Measurements from ENCODE around the gene BBOF1. TPM values are rescaled to one million over a fixed set of nuclear protein-coding genes. Genes with fewer than 3 reads are reported as not detected.

BBOF1 gene
- total and polyA plus RNA-seq, 10 donors, result 1.0 to 8.1 (median 2.7) TPM

DNA sequence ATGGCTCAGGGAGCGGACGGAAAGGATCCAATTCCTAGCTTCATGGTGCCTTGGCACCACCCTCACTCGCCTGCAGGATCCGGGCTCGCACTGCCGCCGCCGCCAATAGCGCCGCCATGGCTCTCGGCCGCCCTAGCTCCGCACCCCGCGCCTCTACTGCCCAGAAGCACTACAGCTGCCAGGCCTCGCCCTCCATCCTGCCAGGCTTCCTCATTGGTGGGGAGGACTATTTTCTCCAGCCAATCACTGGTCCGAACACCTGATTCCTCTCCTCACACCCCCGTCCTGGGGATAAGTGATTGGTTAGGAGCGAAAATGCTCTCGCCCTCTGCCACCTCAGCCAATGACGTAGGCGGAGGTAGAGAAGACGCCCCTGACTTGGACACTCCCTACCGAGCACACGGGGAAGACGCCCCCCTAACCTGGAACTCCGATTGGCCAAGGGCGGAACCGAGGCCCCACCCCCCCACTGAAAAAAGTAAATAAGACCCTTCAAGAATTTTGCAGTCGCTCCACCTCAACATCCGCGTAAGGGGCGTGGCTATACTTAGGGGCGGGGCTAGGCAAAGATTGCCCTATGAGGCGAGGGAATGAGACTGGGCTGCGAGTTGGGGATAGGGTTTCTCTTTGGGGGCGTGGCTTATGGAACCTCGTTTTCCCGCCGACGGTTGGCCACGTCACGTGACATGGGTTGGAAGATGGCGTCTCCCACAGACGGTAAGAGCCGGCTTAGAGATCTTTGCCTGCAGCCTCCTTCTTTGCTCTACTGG is 65.3 kb downstream of the BBOF1 start, which contains the start of the genes ALDH6A1 and LIN52:
TSS of gene ALDH6A1 (minus strand) at position 177 of the 770 bp plus-strand sequence. CDS start at position 118, 59 bp downstream.
TSS of gene LIN52 (plus strand) at position 680 of the 770 bp plus-strand sequence. CDS start at position 699, 19 bp downstream.
- Histone ChIP-seq H3K36me3 (no peaks in the 10 kb centered on the region), H3K9me3 (no peaks in the 10 kb centered on the region), H3K27me3 (replicated peaks in 1 of 7) (no peaks in the 10 kb centered on the region), H3K27ac (peak within 1 kb of the TSS; percentile 68 to 89 (median 86)), H3K4me3 (peak within 1 kb of the TSS; percentile 82 to 97 (median 92)), H3K4me1 (peaks cover 10 to 43% (median 27%) of the 10 kb centered on the region in 6 donors)
- intact Hi-C loops (cut with DNase I; ENCODE audit: low total_unique reads), result no loop called here
- peak; percentile 99 for DNase-seq
- 0 to 1% (median 0%) methylated on average over 39 to 46 of the region's 46 CpGs for WGBS, 5 donors
- TF ChIP-seq, protein P1, sequence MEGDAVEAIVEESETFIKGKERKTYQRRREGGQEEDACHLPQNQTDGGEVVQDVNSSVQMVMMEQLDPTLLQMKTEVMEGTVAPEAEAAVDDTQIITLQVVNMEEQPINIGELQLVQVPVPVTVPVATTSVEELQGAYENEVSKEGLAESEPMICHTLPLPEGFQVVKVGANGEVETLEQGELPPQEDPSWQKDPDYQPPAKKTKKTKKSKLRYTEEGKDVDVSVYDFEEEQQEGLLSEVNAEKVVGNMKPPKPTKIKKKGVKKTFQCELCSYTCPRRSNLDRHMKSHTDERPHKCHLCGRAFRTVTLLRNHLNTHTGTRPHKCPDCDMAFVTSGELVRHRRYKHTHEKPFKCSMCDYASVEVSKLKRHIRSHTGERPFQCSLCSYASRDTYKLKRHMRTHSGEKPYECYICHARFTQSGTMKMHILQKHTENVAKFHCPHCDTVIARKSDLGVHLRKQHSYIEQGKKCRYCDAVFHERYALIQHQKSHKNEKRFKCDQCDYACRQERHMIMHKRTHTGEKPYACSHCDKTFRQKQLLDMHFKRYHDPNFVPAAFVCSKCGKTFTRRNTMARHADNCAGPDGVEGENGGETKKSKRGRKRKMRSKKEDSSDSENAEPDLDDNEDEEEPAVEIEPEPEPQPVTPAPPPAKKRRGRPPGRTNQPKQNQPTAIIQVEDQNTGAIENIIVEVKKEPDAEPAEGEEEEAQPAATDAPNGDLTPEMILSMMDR (IDR thresholded peaks at IDR 0.05 in 8 of 11, conservative IDR thresholded peaks at IDR 0.05 in 3 of 11), result peak in 7 of 11 experiments; percentile 7 to 39 (median 15)
- TF ChIP-seq POLR2AphosphoS5 (IDR thresholded peaks at IDR 0.05), result peak; percentile 90 to 96 (median 95)
- TF ChIP-seq POLR2A (IDR thresholded peaks at IDR 0.05), result peak in 1 of 3 donors; percentile 70

DNA sequence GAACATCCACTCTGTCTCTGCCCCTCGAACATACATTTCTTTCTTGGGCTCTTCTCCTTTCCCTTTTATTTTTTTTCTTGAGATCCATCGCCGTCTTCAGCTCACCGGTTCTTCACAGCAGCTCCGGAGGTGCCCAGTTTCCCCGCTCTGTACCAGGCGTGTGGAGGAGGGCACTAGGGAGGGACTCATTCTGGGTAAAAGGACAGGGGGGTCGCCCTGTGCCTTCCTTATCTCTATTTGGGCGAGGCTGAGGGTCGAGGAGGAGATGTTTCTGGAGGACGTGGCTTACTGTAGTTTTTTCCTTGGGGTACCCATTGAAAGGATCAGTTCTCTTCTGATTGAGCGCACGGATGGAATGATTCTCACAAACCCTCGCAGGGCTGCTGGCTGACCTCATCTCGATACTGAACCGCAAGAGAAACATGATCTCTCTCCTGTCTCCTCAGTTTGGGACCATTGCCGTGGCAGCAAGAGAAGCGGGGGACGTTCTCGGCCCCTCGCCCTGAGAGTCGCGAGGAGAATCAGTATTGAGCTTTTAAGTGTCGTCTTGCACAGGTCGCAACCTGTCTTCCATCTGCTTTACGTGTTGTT is 66.0 kb downstream of the BBOF1 start:
- Histone ChIP-seq H3K27ac (peak overlapping the region; percentile 68 to 89 (median 86)), H3K27me3 (replicated peaks in 1 of 7) (no peaks in the 10 kb centered on the region), H3K9me3 (no peaks in the 10 kb centered on the region), H3K36me3 (no peaks in the 10 kb centered on the region), H3K4me1 (peaks cover 10 to 46% (median 27%) of the 10 kb centered on the region in 6 donors), H3K4me3 (peak overlapping the region; percentile 82 to 97 (median 92))
- DNase-seq, result no peak
- intact Hi-C loops (cut with DNase I; ENCODE audit: low total_unique reads), result no loop called here
- 1 to 2% (median 1%) methylated on average over 26 of the region's 26 CpGs for WGBS, 5 donors
- TF ChIP-seq POLR2AphosphoS5 (IDR thresholded peaks at IDR 0.05) (no peak), POLR2A (IDR thresholded peaks at IDR 0.05) (no peak)
- TF ChIP-seq, protein P1 (IDR thresholded peaks at IDR 0.05 in 8 of 11, conservative IDR thresholded peaks at IDR 0.05 in 3 of 11), result no peak

DNA sequence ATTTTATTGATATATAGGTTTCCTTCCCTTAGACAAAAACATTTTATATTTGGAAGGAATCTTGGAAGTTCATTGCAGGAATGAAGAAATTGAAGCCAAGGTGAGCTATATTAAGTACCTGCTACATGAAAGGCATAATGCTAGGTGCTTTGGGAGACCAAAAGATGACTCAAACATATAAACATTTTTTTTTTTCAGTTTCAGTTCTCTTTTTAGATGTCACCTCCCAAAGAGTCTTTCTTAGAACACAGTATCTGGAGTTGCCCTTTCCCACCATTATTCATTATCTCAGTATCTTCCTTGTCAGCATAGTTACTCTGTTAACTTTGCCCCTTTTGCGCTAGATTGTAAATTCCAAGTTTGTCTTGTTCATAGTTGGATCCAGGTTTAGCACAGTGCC is 66.7 kb downstream of the BBOF1 start:
- DNase-seq, result no peak
- H3K4me3 ChIP-seq, result peak overlapping the region in 6 of 8 donors; percentile 82 to 97 (median 92)
- H3K27me3 ChIP-seq (replicated peaks in 1 of 7), result no peaks in the 10 kb centered on the region
- no peak for TF ChIP-seq POLR2AphosphoS5 (IDR thresholded peaks at IDR 0.05)
- TF ChIP-seq, protein P1 (IDR thresholded peaks at IDR 0.05 in 8 of 11, conservative IDR thresholded peaks at IDR 0.05 in 3 of 11), result no peak
- TF ChIP-seq POLR2A (IDR thresholded peaks at IDR 0.05), result no peak
- H3K36me3 ChIP-seq, result peaks cover 0 to 1% (median 0%) of the 10 kb centered on the region in 6 donors
- H3K4me1 ChIP-seq, result peaks cover 10 to 49% (median 27%) of the 10 kb centered on the region in 6 donors
- intact Hi-C loops (cut with DNase I; ENCODE audit: low total_unique reads), result no loop called here
- peak overlapping the region in 2 of 8 donors; percentile 86 to 89 for H3K27ac ChIP-seq
- WGBS, 5 donors, result 79 to 90% (median 88%) methylated on average over 1 of the region's 1 CpG
- H3K9me3 ChIP-seq, result no peaks in the 10 kb centered on the region

Measured in spleen (tissue), 11 donors.